ENCODE results near the gene CCDC71L.
"Not testable (repeated sequence)": the region's sequence is repeated elsewhere in the genome, so short reads cannot be mapped to it uniquely, and the experiment has no call there.

The CCDC71L gene

GRCh38 chr7:106660862-106661720 lies at the start of gene CCDC71L:
Gene CCDC71L, minus strand, starts transcription at chr7:106661158. Its CDS starts 262 bp downstream, at chr7:106660896.
- DNase-seq: peak; percentile 86 to 96

GRCh38 chr7:106709604-106710003 lies 48.6 kb upstream of the CCDC71L start:
- not testable (repeated sequence) for DNase-seq

GRCh38 chr7:106704000-106704840 lies 43.3 kb upstream of the CCDC71L start:
- peak in 1 of 2 experiments; percentile 16 for DNase-seq

- no peak for DNase-seq
Observed at GRCh38 chr7:106693677-106694353, 32.9 kb upstream of the CCDC71L start.

- DNase-seq: no peak
Observed at GRCh38 chr7:106692450-106693051, 31.6 kb upstream of the CCDC71L start.

GRCh38 chr7:106688161-106688560 lies 27.2 kb upstream of the CCDC71L start:
- DNase-seq: not testable (repeated sequence)

- no peak for DNase-seq
Observed at GRCh38 chr7:106683941-106684340, 23.0 kb upstream of the CCDC71L start.

- DNase-seq: no peak
Observed at GRCh38 chr7:106681815-106682495, 21.0 kb upstream of the CCDC71L start.

GRCh38 chr7:106679153-106679931 lies 18.4 kb upstream of the CCDC71L start:
- no peak for DNase-seq

- DNase-seq: no peak
Observed at GRCh38 chr7:106678795-106679152, 17.8 kb upstream of the CCDC71L start.

GRCh38 chr7:106676506-106676905 lies 15.5 kb upstream of the CCDC71L start:
- not testable (repeated sequence) for DNase-seq

- DNase-seq: not testable (repeated sequence)
Observed at GRCh38 chr7:106673688-106674087, 12.7 kb upstream of the CCDC71L start.

GRCh38 chr7:106671930-106672329 lies 11.0 kb upstream of the CCDC71L start:
- DNase-seq: not testable (repeated sequence)

- DNase-seq: no peak
Observed at GRCh38 chr7:106671160-106671559, 10.2 kb upstream of the CCDC71L start.

- DNase-seq: no peak
Observed at GRCh38 chr7:106668861-106669524, 8.0 kb upstream of the CCDC71L start.

GRCh38 chr7:106666353-106666752 lies 5.4 kb upstream of the CCDC71L start:
- no peak for DNase-seq

GRCh38 chr7:106664343-106664742 lies 3.4 kb upstream of the CCDC71L start:
- no peak for DNase-seq

GRCh38 chr7:106659963-106660861 lies 746 bp downstream of the CCDC71L start:
- DNase-seq: peak; percentile 80 to 81

- DNase-seq: no peak
Observed at GRCh38 chr7:106659166-106659962, 1.6 kb downstream of the CCDC71L start.
